GF-D8 (cell line): Measurements from ENCODE around the gene PODNL1.
A peak's percentile ranks its signal among the peaks of the same experiment; 100 is the strongest.
"Not testable (repeated sequence)": the region's sequence is repeated elsewhere in the genome, so short reads cannot be mapped to it uniquely, and the experiment has no call there.

Experiments used
- DNase-seq: peaks from one replicate; lab custom pipeline; 2025; lab: John Stamatoyannopoulos, UW

The PODNL1 gene

GRCh38 chr19:13926010-13926409 lies 12.2 kb downstream of the PODNL1 start:
- DNase-seq, result no peak

GRCh38 chr19:13923194-13923987 lies 14.8 kb downstream of the PODNL1 start:
- no peak for DNase-seq

- not testable (repeated sequence) for DNase-seq
These were observed 16.1 kb downstream of the PODNL1 start for GRCh38 chr19:13922118-13922517.

DNA sequence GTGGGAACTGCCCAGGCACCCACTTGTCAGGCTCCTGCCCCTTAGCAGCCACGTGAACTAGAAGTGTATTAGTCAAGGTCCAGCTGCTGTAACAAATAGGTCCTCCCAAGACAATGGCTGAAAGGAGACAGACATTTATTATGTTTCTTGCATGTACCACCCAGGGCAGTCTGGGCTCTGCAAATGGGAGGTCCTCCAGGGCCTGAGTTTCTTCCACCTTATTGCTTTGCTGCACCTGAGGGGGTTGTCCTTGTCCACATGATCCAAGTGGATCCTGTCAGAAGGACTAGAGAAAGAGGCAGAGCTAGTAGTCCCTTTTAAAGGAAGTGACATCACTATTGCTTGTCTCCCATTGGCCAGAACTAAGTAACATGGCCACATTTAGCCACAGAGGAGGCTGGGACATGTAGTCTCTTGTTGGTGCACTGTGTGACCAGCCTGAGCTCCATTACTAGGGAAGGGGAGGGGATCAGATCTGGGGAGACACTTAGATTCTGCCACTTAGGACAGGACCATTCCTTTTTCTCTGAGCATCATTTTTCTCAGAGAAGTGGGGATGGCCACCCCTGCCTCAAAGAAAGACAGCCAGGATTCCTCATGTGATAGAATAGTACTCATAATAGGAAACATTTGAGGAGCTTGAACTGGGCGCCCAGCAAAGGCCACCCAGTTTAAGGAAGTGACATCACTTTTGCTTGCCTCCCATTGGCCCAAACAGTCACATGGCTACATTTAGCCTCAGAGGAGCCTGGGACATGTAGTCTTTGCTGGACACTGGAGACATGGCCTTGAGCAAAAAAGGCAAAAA lies 17.1 kb downstream of the PODNL1 start:
- DNase-seq, result no peak

- no peak for DNase-seq
These were observed 17.7 kb downstream of the PODNL1 start for GRCh38 chr19:13920524-13920923.

- no peak for DNase-seq
These were observed 19.3 kb downstream of the PODNL1 start for GRCh38 chr19:13918726-13919411.

DNA sequence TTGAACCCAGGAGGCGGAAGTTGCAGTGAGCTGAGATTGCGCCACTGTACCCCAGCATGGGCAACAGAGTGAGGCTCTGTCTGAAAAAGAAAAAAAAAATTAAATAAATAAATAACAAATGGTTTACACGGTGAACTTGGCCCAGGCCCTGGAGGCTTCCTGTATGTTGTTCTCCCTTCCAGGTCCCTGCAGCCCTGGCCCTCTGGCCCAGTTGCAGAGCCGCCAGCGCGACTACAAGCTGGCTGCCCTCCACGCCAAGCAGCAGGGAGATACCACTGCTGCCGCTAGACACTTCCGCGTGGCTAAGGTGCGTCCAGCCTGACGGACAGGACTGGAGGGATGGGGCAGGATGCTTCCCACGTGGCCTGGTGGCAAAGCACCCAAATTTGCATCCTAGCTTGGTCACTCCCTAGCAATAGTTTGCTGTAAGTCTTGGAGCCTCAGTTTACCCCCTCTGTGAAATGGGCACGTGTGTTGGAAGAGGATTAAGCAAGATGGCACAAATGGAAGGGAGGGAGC lies 20.3 kb downstream of the PODNL1 start:
- DNase-seq, result no peak

- DNase-seq, result no peak
These were observed 23.4 kb downstream of the PODNL1 start for GRCh38 chr19:13914777-13915176.

- DNase-seq, result no peak
These were observed 24.9 kb downstream of the PODNL1 start for GRCh38 chr19:13913352-13913751.

DNA sequence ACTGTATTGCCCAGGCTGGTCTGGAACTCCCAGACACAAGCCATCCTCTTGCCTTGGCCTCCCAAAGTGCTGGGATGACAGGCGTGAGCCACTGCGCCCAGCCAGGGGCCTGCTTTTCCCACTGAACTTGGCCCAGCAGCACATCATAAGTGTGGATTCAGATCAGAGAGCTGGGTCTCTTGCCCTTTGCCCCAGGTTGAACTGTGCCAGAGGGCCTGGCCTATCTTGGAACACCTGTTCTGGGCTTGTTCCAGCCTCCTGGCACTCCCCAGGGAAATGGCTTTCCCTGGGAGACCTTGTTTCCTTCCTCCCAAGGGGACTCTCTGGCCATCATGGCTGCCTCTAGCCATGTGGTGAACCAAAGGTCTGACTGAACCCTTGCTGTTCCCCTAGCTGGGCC lies 28.8 kb downstream of the PODNL1 start:
- no peak for DNase-seq

DNA sequence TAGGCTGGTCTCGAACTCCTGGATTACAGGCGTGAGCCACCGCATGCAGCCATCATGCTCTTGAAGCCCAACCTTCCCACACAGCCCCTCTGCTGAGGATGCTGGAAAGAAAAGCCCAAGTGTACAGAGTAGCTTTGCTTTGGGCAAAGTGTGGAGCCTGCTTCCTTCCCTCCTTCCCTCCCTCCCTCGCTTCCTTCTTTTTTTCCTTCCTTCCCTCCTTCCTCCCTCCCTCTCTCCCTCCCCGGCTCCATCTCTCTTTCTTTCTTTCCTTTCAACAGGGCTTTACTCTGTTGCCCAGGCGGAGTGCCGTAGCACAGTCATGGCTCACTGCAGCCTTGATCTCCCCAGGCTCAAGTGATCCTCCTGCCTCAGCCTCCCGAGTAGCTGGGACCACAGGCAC lies 29.5 kb downstream of the PODNL1 start:
- no peak for DNase-seq

DNA sequence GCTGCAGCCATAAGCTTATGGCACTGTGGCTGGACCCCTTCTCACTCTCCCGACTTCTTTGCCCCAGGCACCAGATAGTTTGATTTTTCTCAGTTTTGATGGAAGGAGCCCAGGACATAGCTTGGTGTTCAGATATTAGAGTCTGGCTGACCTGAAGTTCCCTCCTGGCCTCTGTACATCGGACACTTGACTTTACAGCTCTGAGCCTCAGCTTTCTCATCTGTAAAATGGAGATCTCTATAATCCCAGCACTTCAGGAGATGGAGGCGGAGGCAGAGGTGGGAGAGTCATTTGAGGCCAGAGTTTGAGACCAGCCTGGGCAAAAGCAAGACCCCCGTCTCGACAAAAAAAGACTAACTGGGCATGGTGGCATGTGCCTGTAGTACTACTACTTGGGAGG lies 31.3 kb downstream of the PODNL1 start:
- no peak for DNase-seq

GRCh38 chr19:13906521-13906904 lies 31.7 kb downstream of the PODNL1 start:
- DNase-seq, result no peak

DNA sequence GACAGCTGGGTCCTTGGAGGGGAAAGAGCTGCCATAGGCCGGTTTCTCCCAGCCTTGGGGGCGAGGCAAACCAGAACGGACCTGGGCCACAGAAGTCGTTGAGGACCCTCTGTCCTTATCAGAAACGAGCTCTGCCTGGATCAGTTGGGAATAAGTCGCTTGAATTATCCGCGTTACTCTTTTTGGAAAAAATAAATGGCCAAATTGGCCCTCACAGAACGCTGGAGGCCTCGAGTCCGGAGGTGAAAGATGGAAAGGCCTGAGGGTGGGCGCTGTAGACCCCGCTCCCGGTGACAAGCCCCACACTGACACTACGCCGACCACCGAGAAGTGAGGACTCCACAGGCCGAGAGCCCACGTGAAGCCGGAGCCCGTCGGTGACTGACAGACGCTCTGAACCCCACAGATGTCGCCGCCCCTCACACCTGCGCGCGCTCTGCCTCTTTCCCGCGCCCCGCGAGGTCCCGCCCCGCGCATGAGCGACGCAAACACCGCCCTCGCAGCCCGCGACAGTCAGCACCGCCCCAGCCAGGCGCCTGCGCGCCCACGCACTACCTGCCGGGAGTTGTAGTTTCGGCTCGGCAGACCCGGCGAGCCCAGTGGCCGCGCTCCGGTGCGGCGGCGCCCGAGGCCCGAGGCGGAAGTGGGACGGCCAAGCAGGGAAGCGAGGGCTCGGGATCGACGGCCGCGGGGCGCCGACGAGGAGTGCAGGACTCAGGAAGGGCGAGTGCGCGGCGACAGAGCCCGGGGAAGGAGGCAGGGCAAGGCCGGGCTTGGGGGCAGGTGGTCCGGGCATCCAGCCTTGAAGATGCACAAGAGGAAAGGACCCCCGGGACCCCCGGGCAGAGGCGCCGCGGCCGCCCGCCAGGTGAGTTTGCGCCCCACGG lies 32.3 kb downstream of the PODNL1 start, which contains the start of the genes BRME1 and CC2D1A:
Gene BRME1, minus strand, starts transcription at position 484 of the 887 bp plus-strand sequence. CDS start 1,225 bp downstream, outside the sequence.
Gene CC2D1A, plus strand, starts transcription at position 568 of the 887 bp plus-strand sequence. Its CDS starts 241 bp downstream, at position 809.
- DNase-seq, result peak; percentile 74

DNA sequence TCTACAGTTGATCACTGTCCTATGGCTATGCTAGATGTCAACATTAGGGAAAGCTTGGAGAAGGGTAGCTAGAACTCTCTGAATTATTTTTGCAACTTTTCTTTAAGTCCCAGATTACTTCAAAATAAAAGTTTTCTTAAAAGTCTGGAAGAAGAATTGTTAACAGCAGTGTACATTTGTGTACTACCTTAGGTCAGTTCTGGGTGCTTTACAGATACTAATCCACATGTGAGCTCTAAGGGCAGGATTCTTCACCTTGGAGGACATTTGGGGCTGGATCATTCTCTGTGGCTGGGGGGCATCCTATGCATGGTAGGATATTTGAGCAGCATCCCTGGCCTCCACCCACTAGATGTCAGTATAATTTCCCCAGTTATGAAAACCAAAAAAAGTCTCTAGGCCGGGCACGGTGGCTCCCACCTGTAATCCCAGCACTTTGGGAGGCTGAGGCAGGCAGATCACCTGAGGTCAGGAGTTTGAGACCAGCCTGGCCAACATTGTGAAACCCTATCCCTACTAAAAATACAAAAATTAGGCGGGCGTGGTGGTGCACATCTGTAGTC lies 35.1 kb downstream of the PODNL1 start:
- DNase-seq, result peak; percentile 7

DNA sequence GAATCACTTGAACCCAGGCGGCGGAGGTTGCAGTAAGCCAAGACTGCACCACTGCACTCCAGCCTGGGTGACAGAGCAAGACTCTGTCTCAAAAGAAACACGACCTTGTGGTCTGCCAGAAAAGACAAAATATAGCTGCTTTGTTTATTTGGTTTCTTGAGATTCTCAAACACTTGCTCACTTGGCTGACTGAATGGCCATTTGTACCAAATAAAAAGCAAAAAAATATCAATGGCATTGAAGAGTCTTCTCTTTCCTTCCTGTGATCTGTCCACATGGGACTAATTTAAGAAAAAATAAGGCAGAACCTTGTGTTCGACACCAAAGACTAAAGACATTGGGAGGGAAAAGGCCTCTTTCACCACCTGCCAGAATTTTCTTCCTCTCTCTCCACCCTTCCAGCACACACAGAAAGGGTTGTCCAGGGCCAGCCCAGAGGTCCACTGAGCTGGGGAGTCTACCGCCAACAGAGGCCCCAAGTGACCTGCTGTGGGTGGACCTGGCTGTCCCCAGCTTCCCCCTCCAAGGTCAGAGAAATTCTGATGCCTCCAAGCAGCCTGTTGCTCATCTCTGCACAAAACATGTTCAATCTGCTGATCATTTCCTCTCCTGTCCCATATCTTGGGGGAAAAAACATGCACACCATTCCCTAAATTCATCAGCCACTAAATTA lies 38.2 kb downstream of the PODNL1 start:
- no peak for DNase-seq

DNA sequence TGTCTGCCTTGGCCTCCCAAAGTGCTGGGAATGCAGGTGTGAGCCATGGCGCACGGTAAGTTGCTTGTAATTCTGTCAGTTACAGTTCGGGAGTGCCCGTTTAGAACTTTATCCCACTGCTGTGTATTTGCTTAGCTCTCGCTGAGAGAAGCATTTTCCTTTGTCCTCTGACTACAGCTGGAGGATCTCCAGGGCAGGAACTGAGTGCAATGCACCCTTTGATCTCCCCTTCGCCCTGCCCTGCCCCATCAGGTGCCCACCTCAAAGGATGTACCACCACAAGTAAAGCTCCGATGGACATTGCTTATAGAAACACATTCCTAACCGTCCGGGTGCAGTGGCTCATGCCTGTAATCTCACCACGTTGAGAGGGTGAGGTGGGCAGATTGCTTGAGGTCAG lies 38.8 kb downstream of the PODNL1 start:
- DNase-seq, result no peak

DNA sequence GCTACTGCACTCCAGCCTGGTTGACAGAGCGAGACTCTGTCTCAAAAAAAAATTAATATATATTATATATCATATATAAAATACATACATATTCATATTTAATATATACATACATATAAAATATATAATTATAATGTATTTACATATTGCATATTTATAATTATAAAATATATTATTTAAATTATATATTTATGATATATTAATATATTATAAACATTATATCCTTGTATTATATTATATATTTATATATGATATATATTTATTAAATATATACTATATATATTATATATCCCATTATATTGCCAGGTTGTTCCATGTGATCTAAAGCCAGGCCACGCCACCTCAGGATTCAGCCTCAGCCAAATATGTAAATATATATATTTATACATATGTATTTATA lies 42.0 kb downstream of the PODNL1 start:
- no peak for DNase-seq

- no peak for DNase-seq
These were observed 43.7 kb downstream of the PODNL1 start for GRCh38 chr19:13894552-13894951.

- peak; percentile 84 for DNase-seq
These were observed 45.3 kb downstream of the PODNL1 start for GRCh38 chr19:13892870-13893269.
